Stimulated activated CD4-positive, alpha-beta T cell treated with anti-CD3 and anti-CD28 coated beads, Interleukin-15, amount 100 ng/mL, for 24 hours (primary cell): ENCODE measurements around the gene PSMB3.
A peak's percentile ranks its signal among the peaks of the same experiment; 100 is the strongest.

Experiments used
- DNase-seq: peaks from one replicate; pipeline ENCODE4 v3.0.0-alpha.2; 2020

Gene PSMB3

GRCh38 chr17:38752308-38753070 lies at the start of gene PSMB3:
Gene PSMB3, plus strand, starts transcription at chr17:38752741. Its CDS starts 86 bp downstream, at chr17:38752827.
- DNase-seq: peak; percentile 99

GRCh38 chr17:38702916-38703741 lies 49.4 kb upstream of the PSMB3 start:
- peak; percentile 62 for DNase-seq

GRCh38 chr17:38703742-38704605 lies 48.6 kb upstream of the PSMB3 start:
- DNase-seq: peak; percentile 97

GRCh38 chr17:38704606-38705522 lies 47.7 kb upstream of the PSMB3 start, which contains the start of gene MLLT6:
Gene MLLT6, plus strand, starts transcription at chr17:38705273. Its CDS starts 360 bp downstream, at chr17:38705633.
- DNase-seq: peak; percentile 84

GRCh38 chr17:38705523-38705802 lies 47.1 kb upstream of the PSMB3 start:
- DNase-seq: no peak

DNA sequence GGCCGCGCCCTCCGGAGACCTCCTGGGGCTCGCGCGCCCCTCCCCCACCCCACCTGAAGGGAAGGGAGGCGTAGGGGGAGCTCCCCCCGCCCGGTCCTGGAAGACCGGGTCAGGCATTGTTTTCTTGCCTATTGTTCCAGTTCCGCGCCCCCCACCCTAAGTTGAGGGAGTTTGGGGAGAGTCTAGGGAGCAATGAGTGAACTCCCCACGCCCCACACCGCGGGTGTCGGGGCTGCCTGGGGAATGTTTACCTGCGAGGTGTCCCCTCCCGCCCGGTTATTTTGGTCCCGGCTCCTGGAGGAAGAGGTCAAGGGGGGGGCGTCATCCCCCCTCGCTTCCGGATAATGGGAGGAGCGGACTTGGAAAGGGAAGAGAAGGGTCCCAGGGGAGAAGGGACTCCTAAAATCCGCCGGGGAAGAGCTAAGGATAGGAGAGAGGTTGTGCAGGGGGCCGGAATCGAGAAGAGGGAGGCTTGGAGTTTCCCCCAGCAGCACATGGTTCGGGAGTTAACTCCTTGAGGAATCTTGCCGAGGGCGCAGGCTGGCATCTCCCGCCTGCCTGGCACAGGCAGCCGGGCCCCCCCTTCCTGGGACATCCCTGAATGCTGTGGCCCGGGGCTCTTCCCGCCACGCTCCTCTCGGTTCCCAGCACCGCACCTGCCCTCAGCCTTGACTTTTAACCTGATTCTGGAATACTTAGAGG lies 46.6 kb upstream of the PSMB3 start:
- peak; percentile 62 for DNase-seq

GRCh38 chr17:38706505-38707216 lies 45.9 kb upstream of the PSMB3 start:
- DNase-seq: peak; percentile 62

DNA sequence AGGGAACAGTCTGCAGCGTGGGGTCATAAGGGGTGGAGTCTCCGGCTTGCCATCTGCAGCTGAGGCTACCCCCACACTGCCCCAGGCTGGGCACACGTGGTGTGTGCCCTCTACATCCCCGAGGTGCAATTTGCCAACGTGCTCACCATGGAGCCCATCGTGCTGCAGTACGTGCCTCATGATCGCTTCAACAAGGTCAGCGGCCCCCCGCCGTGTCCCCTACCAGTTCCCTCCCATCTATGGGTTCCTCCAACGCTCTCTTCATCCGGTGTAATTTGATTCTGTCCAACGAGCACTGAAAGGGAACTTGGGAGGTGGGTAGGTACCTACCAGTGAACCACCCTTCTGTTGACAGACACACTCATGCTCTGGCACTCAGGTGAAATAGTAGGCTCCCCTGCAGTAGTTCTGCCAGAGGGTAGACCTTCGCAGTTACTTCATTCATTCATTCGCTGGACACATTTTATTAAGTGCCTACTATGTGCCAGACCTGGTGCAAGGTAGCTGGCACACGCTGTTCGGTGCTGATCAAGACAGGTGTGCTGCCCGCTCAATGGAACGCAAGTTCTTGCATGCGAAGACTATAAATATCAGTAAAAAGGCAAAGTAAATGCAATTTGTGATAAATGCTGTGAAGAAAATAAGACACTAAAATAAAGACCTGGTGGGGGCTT lies 44.7 kb upstream of the PSMB3 start:
- no peak for DNase-seq

DNA sequence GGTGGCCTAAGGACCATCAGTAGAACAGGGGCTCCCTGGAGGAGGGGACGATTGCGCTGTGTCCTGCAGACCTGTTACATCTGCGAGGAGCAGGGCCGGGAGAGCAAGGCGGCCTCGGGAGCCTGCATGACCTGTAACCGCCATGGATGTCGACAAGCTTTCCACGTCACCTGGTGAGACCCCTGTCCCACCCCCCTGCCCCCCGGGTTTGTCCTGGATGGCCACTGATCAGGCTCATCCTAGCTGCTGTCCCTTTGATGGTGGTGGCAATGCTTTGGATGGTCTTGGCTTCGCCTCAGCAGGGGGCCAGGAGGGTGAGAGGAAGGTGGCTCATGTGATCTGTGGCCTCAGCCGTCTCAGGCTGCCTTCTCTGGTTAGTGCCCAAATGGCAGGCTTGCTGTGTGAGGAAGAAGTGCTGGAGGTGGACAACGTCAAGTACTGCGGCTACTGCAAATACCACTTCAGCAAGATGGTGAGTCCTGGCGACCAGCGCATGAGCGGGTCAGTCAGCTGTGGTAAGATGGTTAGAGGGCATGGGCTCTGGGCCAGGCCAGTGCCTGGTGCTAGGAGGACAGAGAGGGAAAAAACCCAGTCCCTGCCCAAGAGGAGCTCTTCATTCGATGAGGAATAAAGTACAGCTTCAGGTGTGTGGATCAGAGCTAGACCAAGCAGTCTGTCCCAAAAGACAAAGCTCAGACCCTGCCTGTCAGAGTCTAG lies 43.3 kb upstream of the PSMB3 start:
- no peak for DNase-seq

DNA sequence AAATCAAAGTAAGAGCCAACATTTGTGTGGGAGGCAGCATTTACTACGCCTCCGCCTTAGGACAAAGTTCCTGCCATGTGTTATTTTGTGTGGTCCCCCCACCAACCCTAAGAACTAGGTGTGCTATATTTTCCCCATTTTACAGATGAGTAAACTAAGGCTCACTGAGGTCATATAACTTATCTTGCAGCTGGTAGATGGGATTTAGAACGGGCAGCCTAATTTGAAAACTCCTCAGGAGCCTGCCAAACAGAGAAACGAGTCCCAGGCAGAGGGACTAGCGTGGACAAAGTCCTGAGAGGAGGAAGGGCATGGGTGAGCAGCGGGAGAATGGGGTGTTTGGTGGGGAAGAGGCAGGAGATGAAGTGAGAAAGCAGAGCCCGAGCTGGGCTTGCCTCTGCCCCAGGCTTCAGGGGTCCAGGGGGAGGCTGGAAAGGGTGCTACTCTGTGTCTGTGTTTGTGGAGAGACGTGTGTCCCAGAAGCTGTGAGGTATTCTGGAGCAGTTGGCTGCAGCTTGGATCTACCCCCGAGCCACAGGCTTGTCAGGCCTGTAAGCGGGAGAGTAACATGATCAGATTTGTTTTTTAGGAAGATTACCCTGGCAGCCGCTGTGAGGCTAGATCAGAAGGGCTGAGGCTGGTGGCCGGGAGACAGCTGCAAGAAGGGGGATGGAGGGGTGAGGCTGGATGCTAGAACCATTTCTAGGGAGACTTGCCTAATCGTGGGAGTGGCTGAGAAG lies 42.5 kb upstream of the PSMB3 start:
- DNase-seq: no peak

GRCh38 chr17:38710604-38710962 lies 42.0 kb upstream of the PSMB3 start:
- DNase-seq: no peak

DNA sequence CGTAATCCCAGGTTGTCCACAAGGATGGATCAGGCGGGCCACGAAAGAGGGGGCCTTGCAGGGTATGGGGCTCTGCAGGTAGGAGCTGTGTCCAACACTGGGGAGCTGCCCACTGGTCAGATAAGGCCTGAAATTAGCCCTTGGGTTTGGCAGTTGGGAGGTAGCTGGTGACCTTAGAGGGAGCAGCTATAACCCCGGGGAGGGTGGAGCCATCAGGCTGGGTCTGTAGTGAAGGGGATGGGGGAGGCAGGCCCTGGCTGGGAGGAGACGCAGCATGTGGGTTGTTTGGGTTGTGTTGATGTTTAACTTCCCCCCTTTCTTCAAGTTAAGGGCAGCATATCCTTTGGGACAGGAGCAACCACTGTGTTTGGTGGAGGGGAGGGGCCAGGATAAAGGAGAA lies 41.6 kb upstream of the PSMB3 start:
- DNase-seq: no peak

DNA sequence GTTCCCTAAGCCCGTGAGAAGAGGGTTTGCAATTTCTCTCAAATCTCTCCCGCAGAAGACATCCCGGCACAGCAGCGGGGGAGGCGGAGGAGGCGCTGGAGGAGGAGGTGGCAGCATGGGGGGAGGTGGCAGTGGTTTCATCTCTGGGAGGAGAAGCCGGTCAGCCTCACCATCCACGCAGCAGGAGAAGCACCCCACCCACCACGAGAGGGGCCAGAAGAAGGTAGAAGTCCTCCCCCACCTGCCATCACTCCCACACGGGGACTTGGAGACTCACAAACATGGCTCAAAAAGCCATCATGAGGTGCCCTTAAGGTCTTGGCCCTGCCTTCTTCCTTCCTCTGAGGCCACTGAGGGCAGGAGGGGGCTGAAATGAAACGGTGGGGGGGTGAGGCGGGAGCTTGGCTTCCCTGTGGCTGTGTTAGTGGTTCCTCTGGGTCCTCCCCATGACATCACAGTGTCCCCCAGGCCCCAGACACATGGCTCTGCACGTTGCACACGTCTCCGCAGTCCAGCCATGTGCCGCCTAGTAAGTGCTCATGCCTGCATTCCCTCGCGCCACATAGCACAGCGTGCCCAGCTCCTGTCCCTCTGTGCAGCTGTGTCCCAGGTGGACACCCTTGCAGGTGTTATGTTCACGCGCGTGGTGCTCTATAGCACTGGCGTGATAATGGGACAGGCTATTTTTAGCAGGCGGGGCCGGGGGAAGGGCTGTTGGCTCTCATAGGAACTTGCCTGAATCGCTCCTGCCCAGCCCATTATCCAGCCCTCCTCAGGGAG lies 40.6 kb upstream of the PSMB3 start:
- no peak for DNase-seq

DNA sequence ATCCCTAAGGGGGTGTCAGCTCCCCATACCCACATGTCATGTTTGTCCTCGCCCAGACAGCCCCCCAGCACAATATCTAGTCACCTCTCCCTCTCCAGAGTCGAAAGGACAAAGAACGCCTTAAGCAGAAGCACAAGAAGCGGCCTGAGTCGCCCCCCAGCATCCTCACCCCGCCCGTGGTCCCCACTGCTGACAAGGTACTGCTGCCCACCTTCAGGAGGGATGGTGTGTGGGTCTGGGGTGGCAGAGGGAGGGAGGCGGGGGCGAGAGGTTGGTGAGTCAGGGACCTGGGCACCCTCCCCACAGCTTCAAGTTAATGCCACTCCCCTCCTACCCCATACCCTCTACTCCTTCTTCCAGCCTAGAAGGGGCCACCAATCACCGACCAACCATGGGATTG lies 39.9 kb upstream of the PSMB3 start:
- DNase-seq: no peak

GRCh38 chr17:38713456-38714075 lies 39.0 kb upstream of the PSMB3 start:
- no peak for DNase-seq

GRCh38 chr17:38715216-38715943 lies 37.2 kb upstream of the PSMB3 start:
- peak; percentile 50 for DNase-seq
